DMS153 (cell line): ENCODE data around the gene PIK3CG.
"Not testable (repeated sequence)": the region's sequence is repeated elsewhere in the genome, so short reads cannot be mapped to it uniquely, and the experiment has no call there.

Source experiments
- DNase-seq: peaks from one replicate; lab custom pipeline; 2025; lab: John Stamatoyannopoulos, UW

Gene PIK3CG

DNA sequence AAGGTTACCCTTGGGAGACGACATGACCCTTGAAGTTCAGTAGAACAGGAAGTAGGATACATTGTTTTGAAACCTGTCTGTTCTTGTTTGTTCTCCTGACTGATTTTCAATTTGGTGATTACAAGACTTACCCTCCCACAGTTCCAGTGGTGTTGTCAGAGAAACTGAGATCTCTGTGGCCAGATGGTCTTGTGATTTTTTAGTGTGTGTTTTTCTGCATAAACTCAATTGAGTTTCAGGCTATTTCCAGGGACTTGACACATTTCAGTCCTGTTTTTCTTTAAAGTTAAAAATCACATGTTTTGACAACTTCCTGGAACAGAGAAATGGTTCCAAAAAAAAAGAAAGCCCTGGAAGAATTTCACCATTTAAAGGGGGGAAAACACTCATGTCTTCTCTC, 22.3 kb downstream of the PIK3CG start:
- no peak for DNase-seq

DNA sequence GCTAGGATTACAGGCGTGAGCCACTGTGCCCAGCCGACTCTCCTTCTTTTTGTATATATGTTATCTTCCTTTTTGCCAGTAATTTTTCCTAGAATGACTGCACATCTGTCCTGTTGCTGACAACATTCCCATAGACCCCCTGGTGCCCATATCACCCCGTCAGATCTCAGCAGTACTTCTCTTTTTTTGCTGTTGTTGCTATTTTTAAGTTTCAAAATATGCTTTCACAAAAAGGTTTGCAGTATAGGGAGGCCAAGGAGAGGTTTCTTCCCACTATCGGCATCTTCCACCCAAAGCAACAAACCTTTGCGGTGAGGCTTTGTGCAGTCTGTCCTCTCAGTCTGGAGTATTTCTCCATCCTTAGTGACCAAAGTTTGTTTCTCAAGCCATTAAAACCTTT, 23.1 kb downstream of the PIK3CG start:
- DNase-seq, result no peak

DNA sequence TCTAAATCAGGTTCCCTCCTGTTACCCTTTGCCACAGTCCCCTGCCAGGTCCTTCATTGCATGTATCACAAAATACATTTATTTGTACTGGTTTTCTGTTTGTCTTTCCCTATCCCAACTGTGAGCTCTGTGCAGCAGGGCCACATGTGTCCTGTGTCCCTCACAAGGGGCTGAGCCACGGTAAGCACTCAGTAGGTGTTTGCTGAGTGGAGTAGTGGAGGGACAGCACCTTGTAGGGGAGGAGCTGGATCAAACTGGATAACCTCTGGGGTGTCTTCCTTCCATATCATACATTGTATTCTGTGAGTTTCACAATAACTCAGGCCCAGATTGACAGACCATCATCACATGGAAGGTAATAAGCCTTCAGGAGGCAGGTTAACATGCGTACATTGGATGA, 25.9 kb downstream of the PIK3CG start:
- DNase-seq, result no peak

DNA sequence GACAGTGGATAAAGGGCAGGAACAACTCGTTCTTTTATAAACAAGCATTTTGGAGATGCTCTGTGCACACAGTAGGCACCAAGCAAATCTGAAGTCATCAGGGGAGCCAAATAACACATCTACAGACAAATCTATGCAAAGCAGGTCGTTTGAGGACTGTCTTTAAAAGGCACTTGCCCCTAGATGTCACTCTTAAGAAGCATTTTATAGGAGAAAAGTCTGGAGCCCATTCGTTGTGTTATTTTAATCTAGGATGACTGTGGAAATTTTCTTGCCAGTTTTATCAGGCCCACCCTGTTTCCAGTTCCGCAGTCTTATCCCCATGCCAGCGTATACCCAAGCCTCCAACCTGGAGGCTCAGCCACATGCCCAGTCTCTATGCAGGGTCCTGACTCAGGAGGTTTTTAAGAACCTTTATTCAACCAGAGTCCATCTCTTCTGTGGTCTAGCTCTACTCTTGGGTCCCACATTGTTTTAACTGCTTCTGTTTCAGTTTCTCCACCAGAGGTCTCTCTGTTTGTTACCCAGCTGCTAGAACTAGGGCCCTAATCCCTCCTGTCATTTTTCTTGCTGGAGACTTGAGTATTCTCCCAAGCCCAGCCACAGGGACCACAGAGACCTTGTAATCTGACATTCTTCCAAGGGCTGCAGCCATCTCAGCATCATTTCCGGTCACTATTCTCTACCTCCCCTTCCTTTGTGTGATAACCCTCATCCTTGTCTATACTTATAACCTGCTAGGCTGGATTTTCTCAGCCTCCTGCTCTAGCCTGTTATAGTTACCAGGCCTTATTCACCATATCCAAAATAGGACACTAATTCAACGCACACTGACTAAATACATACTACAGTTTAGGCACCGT, 26.7 kb downstream of the PIK3CG start:
- DNase-seq, result peak; percentile 53

DNA sequence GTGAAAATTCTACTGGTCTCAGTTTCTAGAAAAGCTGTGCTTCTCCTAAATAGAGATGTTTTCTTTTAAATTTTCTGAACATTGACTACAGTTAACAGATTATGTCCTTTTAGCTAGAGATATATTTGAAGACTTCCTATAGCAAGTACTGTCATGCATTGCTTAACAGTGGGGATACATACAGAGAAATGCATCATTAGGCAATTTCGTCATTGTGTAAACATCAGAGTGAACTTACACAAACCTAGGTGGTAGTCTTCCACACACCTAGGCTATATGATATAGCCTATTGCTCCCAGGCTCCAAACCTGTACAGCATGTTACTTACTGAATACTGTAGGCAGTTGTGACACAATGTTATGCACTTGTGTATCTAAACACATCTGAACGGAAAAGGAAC, 28.5 kb downstream of the PIK3CG start:
- no peak for DNase-seq

DNA sequence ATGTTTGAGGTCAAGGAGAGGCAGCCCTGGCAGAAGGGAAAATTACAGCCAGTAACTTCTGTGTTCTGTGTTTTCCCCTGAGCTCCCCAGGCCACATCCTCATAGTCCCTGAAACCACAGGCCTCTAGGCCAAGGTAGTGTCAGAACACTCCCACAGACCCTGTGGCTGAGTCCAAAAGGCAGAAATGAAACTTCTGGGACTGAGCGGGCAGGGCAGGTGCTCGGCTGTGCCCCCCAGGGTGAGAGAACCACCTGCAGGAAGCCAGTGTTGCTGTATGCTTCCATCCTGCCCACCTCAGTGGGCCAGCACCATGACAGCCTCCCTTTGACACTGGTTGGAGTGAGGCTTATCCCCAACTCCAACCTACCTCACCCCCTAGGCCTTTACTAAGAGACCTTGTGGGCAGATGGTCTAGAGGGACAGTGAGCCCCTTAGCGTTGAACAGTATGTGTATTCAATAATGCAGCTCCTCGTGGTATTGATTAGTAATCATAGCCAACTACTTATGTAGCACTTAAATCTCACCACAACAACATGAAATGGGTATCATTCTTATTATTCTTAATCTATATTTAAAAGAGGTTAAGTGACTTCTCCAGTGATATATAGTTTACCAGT, 30.3 kb downstream of the PIK3CG start:
- DNase-seq, result no peak

DNA sequence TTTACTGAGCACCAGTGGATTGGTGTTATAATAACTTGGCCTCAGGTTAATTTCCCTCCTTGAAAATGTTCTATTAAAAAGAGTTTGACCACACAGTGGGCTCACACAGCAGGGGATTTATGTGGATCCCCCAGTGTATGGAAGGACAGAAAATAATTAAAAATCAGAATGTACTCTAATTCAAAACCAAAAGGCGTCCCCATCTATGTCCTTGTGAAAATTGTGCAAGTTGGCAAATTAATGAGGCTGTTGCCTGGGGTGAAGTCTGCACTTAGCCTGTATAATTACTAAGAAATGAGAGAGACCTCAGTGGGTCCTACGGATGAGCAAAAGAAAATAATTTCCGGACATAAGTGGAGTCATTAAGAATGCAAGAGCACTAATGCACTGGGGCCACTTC, 31.1 kb downstream of the PIK3CG start:
- DNase-seq, result no peak

DNA sequence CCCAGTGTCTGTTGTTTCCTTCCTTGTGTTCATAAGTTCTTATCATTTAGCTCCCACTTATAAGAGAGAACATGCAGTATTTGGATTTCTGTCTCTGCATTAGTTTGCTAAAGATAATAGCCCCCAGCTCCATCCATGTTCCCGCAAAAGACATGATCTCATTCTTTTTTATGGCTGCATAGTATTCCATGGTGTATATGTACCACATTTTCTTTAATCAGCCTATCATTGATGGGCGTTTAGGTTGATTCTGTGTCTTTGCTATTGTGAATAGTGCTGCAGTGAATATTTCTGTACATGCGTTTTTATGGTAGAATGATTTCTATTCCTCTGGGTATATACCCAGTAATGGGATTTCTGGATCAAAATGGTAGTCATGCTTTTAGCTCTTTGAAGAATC, 32.5 kb downstream of the PIK3CG start:
- DNase-seq, result not testable (repeated sequence)

DNA sequence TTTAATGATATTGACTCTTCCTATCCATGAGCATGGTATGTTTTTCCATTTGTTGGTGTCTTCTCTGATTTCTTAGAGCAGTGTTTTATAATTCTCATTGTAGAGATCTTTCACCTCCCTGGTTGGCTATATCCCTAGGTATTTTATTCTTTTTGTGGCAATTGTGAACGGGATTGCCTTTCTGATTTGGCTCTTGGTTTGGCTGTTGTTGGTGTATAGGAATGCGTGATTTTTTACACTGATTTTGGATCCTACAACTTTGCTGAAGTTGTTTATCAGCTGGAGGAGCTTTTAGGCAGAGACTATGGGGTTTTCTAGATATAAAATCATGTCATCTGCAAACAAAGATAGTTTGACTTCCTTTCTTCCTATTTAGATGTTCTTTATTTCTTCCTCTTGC, 33.9 kb downstream of the PIK3CG start:
- not testable (repeated sequence) for DNase-seq

DNA sequence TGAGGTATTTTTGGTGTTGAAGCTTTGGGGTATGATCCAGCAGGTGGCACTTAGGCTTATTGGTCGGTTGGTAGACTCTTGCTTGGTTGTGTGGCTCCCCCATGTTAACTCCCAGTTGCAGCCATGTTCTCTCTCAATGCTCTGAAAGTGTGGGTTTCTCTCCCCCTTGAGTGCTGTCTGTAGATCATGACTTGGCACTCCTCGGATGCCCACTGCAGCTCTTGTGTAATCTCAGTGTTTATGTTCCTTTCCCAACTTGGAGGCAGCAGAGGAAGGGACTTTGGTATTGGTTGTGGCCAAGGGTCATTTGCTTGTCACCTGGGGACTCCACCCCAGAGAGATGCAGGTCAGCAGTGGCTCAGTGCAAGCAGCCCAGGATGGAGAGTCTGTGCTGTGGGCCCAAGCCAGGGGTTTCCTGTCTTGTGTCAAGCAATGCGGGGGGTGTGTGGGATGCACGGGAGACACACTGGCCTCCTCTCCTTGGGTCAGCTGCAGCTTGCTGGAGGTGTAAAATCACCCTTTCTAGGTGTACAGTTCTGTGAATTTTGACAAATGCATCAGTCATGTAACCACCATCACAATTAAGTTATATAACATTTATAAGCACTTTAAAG, 36.9 kb downstream of the PIK3CG start:
- DNase-seq, result no peak

DNA sequence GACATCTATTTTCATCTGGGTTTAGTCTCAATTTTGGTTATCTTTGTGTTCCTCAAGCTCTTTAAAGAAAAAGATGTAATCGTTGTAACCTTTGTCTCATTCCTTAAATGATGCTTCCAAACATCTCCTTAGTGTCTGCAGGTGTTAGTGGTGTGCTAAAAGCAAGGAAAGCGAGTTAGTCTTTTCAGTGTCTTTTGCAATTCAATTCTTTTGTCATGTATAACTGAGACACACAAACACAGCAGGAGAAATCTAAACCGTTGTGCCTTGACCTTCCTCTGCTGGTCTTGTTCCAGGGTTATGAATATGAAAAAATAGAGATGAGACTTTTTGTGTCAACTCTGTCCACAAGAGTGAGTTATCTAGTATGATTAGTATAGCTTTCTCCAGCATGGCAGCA, 40.7 kb downstream of the PIK3CG start:
- DNase-seq, result no peak

DNA sequence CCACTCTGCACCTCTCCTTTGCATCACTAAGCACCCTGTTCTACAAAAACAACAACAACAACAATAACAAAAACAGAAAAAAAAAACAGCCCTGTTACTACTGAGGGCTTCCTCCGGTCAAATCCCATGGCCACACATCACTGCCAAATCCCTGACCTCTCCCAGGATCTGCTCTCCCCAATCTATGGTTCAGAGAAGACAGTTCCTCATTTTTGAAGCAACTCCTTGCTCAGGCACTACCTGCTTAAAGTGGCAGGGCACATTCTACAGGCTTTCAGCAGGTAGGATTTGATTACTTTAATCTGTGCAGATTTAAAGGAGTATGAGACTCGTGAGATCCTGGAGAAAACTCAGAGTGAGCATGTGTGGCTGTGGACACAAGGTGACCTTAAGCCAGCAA, 46.9 kb downstream of the PIK3CG start:
- no peak for DNase-seq

DNA sequence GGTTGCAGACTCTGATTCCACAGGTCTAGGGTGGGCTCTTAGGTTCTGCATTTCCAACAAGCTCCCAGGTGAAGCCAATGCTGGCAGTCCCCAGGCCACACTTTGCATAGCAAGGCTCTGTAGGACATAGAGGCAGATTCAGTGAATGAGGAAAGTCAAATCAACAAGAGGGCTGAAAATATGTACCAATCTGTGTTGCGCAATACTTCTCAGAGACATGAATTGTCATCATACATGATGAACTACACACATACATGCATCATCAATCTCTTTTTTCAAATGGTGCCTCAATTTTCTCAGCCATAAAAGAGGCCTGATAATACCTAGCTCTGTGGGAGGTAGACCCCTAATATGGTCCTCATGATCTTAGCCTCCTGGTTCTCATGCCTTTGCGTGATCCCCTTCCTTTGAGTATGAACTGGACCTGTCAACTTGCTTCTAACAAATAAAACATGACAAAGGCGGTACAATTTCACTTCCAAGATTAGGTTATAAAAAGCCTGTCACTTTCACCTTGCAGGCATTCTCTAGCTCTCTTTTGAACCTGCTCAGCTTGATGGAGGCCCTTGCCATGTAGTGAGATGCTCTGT, 49.0 kb downstream of the PIK3CG start:
- no peak for DNase-seq

DNA sequence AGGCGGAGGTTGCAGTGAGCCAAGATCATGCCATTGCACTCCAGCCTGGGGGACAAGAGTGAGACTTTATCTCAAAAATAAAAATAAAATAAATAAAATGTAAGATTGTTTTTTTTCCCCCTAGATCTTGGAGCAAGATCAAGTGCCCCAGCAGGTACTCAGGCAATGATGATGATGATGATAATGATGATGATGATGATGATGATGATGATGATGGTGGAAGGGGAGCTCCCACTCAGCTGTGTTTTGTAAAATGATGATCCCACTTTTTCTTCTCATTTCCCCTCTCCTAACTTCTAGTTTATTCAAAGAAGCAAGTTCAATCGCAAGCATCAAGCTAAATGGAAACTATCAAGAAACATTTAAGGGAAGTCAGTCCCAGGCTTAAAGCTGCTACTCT, 50.3 kb downstream of the PIK3CG start:
- DNase-seq, result no peak

DNA sequence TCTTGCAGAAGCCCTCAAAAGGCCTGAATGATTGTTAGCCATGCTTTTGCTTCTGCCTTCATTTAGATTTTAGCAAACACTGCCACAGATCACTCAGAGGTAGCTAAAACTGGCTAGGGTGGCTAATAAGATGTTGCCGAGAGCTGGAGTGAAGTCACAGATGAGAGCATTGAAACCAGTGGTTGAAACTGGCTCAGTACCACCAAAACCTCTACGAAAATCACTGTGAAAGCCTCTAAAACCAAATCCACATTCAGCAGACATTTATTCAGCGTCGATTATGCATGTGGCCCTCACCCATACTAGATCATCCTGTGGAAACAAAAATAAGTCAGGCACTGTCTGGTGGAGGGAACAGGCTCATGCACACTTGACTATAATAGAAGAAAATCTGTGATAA, 50.8 kb downstream of the PIK3CG start:
- DNase-seq, result no peak

DNA sequence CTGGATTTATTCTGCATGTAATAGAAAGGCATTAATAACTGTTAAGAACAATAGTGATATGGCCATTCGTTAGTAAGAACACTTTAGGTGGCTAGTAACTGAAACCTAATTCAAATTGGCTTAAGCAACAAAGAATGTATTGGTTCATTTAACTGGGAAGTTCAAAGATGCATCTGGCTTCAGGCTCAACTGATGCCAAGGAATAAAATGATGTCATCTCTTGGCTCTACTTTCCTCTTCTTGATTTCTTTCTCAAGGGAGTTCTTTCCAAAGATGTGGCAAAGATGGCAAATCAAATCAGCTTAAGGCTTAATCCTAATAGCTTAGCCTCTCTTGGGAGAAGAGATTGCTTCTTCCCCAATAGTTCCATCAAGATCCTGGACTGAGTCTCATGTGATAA, 51.6 kb downstream of the PIK3CG start:
- DNase-seq, result no peak

DNA sequence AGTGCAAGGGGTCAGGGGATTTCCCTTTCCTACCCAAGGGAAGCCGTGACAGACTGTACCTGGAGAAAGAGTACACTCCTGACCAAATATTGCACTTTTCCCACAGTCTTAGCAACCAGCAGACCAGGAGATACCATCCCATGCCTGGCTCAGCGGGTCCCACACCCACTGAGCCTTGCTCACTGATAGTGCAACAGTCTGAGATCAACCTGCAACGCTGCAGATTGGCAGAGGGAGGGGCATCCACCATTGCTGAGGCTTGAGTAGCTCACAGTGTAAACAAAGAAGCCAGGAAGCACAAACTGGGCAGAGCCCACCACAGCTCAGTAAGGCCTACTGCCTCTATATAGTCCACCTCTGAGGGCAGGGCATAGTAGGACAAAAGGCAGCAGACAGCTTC, 53.9 kb downstream of the PIK3CG start:
- no peak for DNase-seq

DNA sequence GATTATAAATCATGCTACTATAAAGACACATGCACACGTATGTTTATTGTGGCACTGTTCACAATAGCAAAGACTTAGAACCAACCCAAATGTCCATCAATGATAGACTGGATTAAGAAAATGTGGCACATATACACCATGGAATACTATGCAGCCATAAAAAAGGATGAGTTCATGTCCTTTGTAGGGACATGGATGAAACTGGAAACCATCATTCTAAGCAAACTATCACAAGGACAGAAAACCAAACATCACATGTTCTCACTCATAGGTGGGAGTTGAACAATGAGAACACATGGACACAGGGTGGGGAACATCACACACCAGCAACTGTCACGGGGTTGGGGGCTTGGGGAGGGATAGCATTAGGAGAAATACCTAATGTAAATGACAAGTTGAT, 59.4 kb downstream of the PIK3CG start:
- DNase-seq, result not testable (repeated sequence)

DNA sequence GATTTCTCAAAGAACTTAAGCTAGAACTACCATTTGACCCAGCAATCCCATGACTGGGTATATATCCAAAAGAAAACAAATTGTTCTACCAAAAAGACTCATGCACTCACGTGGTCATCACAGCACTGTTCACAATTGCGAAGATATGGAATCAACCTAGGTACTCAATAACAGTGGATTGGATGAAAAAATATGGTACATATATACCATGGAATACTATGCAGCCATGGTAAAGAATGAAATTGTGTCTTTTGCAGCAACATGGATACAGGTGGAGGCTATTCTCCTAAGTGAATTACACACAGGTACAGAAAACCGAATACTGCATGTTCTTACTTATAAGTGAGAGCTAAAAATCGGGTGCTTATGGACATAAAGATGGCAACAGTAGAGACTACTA, 61.8 kb downstream of the PIK3CG start:
- no peak for DNase-seq

DNA sequence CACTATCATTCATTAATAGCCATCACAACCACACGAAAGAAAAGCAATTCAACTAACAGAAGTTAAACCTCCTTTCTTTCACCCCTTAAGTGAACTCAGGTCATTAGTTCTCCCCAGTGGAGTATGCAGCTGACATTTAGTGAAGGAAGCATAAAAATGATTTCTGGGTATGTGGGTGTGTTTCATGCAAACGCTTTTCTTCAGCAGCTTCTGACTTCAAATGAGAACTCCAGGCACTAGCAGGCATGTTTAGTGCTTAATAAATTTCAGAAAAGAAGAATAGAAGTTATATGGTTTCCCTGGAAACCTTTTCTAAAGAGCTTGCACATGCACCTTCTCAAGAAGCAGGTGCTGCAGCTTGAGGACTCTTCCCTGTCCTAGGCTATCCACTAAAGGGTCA, 62.5 kb downstream of the PIK3CG start:
- DNase-seq, result no peak

DNA sequence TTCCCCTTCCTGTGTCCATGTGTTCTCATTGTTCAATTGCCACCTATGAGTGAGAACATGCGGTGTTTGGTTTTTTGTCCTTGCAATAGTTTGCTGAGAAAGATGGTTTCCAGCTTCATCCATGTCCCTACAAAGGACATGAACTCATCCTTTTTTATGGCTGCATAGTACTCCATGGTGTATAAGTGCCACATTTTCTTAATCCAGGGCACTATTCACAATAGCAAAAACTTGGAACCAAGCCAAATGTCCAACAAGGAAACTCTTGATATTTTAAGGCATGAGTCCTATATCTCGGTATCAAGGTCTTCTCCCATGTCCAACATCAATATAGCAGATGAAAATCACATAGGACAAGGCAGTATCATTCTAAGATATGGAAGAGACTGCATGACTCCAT, 64.5 kb downstream of the PIK3CG start:
- DNase-seq, result not testable (repeated sequence)

DNA sequence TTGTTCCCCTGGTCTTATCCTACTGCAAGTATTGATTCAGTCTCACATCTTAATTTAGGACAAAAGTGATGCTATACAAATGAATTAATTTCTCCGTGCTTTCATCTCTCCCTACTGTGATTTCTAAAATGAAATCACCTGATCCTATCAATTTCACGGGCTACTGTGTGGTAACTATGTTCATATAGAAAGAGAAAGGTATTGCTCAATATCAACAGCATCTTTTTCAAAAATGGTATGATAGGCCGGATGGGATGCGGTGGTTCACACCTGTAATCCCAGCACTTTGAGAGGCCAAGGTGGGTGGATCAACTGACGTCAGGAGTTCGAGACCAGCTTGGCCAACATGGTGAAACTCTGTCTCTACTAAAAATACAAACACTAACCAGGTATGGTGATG, 71.2 kb downstream of the PIK3CG start:
- no peak for DNase-seq

DNA sequence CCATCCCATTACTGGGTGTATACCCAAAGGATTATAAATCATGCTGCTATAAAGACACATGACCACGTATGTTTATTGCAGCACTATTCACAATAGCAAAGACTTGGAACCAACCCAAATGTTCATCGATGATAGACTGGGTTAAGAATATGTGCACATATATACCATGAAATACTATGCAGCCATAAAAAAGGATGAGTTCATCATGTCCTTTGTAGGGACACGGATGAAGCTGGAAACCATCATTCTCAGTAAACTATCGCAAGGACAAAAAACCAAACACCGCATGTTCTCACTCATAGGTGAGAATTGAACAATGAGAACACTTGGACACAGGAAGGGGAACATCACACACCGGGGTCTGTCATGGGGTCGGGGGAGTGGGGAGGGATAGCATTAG, 73.0 kb downstream of the PIK3CG start:
- not testable (repeated sequence) for DNase-seq
